Transverse colon (tissue), 4 donors: ENCODE measurements around the gene PKP4.

Source experiments
- EP300 ChIP-seq: sonication (generic); formaldehyde crosslinking; IDR thresholded peaks from one replicate; pipeline ENCODE4 v1.6.1; 2017; ENCODE audit warnings: antibody characterized with exemption, low read depth
- POLR2A ChIP-seq: fragments of 450-650 bp; IDR thresholded peaks from one replicate; pipeline ENCODE4 v1.6.1; 2016; ENCODE audit warnings: antibody characterized with exemption, mild to moderate bottlenecking, moderate library complexity
- POLR2AphosphoS5 ChIP-seq, 3 donors: sonication (generic); formaldehyde crosslinking; IDR thresholded peaks; one replicate each; pipeline ENCODE4 v1.6.1; 2016; ENCODE audit warnings: antibody characterized with exemption in 3 of 3
- TF ChIP-seq, protein P1 (sequence below), 5 experiments: fragments of 200-600 bp in 3 of 5; fragments of 450-650 bp in 2 of 5; sonication (generic) in 3 of 5; IDR thresholded peaks; 1 replicate in 2 of 5; 2 replicates in 3 of 5; pipeline ENCODE4 v1.5.1; 2016 to 2017; ENCODE audit warnings: antibody characterized with exemption in 5 of 5, inconsistent platforms in 3 of 5, mild to moderate bottlenecking in 2 of 5, moderate library complexity in 1 of 5

DNA sequence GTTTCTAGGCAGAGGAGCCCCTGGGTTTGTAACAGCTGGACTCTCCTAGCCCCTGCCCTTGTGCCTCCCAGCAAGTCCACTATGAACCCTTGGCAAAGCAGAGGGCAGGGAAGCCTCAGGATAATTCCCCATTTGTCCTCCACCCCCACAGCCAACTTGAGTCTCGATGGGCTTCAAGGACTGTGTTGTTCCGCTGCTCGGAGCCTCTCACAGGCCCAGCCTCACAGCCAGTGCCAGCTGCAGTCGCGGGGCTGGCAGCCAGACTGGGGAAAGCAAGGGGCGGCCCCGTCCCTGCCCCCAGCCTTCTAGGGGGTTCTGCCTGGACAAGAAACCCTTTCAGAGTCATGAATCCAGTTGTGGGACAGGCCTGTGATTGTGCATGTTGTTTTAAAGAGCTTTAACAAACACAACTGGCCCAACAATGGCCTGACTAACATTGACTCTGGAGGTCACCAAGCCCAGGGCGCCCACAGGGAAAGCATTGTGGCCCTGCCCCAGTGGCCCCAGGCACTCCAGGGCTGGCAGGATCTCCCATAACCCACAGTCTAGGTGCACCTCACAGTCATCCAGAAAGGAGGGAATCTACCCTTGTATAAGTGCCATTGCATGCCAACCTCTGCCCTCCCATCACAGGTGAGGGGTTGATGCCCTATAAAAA lies 266.6 kb downstream of the PKP4 start:
- TF ChIP-seq POLR2A (no peak), EP300 (no peak), POLR2AphosphoS5 (IDR thresholded peaks at IDR 0.05) (no peak)
- TF ChIP-seq, protein P1, sequence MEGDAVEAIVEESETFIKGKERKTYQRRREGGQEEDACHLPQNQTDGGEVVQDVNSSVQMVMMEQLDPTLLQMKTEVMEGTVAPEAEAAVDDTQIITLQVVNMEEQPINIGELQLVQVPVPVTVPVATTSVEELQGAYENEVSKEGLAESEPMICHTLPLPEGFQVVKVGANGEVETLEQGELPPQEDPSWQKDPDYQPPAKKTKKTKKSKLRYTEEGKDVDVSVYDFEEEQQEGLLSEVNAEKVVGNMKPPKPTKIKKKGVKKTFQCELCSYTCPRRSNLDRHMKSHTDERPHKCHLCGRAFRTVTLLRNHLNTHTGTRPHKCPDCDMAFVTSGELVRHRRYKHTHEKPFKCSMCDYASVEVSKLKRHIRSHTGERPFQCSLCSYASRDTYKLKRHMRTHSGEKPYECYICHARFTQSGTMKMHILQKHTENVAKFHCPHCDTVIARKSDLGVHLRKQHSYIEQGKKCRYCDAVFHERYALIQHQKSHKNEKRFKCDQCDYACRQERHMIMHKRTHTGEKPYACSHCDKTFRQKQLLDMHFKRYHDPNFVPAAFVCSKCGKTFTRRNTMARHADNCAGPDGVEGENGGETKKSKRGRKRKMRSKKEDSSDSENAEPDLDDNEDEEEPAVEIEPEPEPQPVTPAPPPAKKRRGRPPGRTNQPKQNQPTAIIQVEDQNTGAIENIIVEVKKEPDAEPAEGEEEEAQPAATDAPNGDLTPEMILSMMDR (IDR thresholded peaks at IDR 0.05), result no peak
